Cerebellar cortex (tissue), 1 donor: Measurements from ENCODE around the gene TECTB.

Experiments used
- DNase-seq: peaks from one replicate; pipeline ENCODE4 v3.0.0-alpha.2; 2015; ENCODE audit warnings: low spot score

Gene TECTB

DNA sequence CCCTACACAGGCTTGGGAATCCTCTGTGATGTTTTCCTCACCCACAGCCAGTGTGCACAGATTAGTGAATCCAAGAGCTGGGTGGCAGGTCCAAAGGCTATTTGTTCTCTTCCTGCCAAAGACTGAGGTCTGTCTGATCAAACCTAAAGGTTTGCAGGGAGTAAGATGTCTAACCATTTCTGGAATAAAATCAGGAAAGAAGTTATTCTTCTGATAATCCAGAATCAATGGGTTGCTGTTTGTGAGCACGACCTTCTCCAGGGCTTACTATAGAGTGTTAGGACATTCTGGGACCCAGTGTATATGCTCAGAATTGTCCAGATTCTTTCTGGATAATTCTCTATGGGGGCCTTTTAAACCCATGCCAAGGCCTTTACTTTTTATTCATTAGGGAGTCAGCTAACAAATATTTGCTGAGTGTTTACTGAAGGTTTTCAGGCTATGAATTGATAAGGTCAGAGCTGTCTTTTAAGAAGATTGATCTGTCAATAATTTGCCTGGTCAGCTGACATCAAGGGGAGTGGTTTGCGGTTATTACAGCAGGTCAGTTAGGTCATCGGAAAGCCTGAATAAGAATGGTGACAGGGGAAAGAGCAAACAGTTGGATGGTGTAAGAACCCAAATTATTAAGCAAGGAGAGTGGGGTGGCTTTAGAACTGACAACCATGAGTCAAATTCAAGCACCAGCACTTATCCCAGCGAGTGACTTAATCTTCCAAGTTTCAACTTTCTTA, 7.5 kb upstream of the TECTB start:
- DNase-seq: no peak

- DNase-seq: no peak
These were observed 4.3 kb upstream of the TECTB start for GRCh38 chr10:112278871-112279270.

DNA sequence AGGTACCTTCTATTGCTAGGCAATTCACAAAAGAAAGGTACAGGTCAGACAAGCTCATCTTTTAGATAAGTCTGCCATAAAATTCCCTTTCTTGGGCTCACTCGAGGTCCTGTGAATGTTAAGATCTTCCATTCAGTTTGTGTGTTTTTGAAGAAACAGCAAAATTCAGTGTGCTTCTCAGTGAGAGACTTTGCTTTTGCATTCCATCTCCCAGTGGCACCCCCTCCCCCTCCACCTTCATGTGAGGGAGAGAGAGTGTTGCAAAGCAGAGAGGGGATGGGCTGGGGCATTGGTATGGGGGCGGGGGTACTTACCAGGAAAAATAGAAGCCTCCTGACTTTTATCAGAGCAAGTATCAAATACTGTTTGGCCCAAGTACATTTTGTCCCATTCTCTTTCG, 3.8 kb upstream of the TECTB start:
- no peak for DNase-seq

DNA sequence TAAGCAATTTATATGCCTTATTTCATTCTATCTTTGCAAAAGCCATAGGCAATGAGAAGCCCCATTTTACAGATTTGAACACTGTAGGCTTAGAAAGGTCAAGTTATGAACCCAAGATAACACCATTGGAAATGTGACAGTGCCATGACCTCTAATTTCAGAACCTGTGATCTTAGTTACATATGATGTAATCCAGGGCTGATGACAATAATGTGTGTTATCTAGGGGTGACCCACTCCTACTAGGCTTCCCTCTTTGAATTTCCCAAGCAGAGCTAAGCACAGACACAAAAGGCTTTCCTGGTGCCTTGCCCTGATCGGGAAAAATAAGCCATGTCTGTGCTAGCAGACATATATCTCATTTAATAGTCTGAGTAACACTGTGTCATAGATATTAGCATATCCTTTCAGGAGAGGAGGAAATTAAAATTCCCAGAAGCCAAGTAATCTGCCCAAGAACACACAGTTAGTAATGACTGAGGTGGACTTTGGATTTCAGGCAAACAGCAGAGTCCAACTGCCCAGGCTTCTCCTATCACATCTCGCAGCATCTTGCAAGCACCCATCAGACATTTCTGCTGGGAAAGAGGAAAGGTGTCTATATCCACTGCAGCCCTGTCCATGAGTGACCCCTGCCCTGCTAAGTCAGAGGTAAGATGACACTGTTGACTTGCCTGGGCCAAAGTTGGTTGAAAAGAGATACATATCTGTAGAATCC, 2.8 kb upstream of the TECTB start:
- no peak for DNase-seq

GRCh38 chr10:112282086-112282485, 1.1 kb upstream of the TECTB start:
- DNase-seq: no peak

DNA sequence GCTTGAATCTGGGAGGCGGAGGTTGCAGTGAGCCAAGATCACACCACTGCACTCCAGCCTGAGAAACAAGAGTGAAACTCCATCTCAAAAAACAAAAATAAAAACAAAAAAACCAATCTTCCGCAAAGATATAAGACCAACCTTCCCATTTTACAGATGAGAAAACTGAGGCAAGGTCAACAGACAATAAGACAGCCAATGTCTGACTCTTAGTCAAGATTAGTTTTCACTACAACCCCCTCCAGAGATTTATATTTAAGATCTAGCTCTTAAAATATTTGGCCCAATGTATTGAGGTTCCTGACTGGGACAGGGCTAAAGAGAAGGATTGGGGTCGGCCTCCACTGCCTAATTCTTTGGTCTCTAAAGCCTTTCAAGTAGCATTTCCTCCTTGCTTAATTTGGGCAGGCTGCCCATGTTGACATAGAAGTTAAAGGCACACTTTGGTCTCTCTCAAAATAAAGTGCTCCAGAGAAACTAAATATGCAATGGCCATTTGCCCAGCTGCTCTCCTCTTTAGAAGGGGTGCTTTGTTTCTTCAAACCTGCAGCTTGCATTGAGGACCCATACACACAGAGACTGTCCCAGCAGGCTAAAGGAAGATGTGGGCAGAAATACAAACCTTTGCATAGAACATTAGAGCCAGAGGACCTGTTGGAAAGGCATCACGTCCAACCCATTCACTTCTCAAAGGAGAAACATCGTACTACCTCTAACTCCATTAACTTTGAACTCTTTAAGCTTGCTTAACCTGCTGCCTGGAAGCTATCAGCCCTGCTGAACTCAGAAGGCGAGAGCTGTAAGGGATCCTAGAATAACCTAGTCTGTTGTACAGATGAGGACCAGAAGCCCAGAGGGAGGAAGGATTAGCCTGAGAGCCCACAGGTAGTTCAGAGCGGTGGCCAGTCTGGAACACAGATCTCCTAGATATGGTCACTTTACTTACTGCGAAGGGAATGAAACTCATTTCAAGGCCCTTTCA, 3.9 kb downstream of the TECTB start:
- DNase-seq: peak; percentile 5

DNA sequence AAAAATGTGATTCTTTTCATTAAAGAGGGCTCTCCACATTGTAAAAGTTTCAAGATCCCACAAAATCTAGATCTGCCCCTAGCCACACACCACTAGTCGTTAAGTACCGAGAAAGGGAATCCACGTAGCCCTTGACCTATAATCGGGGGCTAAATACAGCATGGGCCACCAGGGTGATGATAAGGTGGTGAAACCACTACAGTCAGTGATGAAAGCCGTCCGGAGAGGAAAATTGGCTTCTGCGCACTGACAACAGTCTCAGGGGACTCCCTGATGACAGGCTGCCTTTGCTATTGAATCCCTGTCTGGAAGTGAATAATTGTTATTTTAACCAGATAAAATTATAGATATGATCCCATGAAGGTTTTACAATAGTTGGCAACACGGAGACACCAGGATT, 4.6 kb downstream of the TECTB start:
- DNase-seq: no peak

DNA sequence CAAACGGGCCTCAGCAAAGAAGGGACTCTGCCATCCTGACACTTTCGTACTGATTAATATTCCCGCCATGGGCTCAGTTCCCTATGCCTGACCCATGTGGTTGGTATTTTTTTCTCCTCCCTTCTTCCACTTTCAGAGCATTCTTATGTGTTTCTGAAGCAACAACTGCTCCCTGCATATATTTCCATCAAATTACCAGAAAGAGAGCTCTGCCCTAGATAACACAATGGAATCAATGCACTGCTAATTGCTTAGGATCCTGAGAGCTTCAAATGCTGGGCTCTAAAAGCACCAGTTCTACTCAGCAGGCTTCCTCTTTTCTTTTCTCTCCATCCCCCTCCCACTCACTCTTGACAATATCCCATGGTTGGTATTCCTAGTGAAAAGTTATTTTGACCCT, 5.3 kb downstream of the TECTB start:
- DNase-seq: peak; percentile 16

DNA sequence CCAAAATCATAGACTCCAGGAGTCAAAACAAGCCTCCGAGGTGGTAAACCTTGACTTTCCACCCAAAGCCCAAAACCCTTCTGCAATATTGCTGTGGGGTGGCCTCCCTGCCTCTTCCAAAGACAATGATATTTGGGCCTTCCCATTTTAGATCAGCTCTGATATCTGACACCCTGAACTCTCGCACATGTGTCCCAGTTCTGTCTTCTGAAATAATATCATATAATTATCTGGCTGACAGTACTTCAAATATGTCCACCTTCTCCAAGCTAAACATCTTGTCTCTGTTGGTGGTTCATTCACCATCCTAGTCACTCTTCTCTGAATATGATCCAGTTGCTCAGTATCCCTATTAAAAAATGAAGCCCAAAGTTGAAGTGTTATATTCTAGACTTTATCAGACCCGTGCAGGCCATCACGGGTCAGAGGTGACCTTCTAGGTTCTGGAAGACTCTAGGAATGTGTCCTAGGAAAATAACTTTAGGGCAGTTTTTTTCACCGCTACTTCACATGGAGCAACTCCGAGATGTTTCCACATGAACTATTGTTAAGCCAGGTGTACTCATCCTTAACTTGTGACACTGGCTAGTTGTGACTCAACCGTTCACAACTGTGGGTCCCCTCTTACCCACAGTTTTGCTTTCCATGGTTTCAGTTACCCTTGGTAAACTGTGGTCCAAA, 6.3 kb downstream of the TECTB start:
- no peak for DNase-seq

GRCh38 chr10:112290054-112290373, 6.8 kb downstream of the TECTB start:
- DNase-seq: no peak

DNA sequence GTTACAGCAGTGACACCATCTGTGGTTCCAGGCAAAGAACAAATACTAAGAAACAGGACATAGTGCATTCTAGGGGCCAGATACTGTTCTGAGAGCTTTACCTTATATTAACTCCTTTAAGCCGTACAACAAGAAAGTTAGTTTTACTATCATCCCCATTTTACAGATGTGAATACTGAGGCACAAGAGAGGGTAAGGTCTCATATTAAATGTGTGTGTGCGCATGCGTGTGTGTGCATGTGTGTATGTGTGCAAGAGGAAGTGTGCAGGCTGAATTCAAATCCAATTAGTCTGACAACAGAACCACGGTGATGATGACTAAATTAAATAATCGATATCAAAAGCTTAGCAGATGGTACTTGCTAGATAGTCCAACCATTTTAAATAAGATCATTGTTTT, 11.0 kb downstream of the TECTB start:
- no peak for DNase-seq

- DNase-seq: no peak
These were observed 12.9 kb downstream of the TECTB start for GRCh38 chr10:112295853-112296830.

DNA sequence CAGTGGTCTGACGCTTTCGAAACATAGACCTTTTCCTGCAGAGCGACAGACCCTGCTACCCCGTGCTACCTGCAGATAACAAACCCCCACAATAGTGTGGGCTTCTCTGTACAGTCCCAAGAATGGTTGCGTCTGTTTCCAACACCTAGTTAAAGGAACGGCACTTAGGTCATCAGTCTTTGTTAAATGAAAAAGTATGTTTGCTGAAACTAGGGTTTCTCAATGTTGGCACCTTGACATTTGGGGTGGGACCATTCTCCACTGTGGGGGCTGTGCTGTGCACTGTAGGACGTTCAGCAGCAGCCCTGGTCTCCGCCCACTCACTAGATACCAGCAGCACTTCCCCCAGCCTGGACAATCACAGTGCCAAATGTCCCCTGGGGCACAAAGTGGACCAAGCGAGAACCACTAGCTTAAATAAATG, 13.7 kb downstream of the TECTB start:
- no peak for DNase-seq

DNA sequence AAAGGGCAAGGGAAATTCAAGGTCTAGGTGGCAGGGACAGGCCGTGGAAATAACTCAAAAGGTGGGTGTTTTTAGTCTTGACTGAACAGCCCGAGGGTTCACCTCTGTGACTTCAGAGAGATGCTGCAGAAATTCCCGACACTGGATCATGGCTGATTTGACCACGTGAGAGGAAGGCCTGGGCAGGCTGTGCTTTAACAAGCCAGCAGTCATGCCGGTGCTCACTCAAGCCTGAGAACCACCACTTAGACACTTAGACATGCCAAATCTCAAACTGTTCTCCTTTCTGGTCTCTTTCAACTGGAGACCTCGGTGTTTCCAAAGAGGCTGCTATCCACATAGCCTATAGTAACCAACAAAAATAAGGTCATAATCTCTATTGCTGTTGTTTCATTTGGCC, 15.4 kb downstream of the TECTB start:
- DNase-seq: no peak

DNA sequence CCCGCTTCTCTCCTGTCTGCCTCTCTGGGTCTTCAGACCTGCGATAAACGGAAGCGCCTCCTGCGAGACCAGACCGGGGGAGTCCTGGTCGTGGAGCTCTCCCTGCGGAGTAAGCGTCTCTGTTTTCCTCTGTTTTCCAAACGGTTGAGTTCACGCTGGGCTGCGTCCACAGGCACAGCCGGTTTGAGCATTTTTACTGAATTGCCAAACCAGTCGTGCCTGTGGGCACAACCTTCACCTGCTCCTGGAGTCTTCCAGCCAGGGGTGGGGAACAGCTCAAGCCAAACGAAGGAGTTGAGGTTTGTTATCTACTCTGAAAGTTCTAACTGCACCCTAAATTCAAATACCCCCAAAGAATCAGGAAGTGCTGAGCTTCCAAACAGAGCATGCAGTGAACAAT, 16.3 kb downstream of the TECTB start:
- DNase-seq: no peak

DNA sequence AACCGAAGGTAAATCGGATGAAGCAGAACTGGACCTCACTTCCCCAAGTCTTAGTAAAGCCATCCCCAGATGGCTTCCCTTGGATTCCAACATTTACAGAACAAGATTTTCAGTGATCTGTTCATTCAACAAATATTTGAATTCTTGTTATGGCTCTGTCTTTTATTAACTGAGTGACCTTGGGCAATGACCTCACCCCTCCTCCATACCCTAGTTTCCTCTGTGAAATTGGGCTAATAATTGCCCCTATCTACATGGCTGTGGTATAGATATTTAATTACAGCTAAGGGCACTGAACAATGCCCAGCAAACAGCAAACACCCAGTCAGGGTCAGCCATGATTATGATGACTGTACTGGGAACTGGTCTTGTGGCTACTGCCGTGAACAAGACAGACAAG, 19.1 kb downstream of the TECTB start:
- DNase-seq: no peak

GRCh38 chr10:112303528-112303927, 20.3 kb downstream of the TECTB start:
- DNase-seq: no peak

GRCh38 chr10:112304267-112304859, 21.2 kb downstream of the TECTB start:
- no peak for DNase-seq

DNA sequence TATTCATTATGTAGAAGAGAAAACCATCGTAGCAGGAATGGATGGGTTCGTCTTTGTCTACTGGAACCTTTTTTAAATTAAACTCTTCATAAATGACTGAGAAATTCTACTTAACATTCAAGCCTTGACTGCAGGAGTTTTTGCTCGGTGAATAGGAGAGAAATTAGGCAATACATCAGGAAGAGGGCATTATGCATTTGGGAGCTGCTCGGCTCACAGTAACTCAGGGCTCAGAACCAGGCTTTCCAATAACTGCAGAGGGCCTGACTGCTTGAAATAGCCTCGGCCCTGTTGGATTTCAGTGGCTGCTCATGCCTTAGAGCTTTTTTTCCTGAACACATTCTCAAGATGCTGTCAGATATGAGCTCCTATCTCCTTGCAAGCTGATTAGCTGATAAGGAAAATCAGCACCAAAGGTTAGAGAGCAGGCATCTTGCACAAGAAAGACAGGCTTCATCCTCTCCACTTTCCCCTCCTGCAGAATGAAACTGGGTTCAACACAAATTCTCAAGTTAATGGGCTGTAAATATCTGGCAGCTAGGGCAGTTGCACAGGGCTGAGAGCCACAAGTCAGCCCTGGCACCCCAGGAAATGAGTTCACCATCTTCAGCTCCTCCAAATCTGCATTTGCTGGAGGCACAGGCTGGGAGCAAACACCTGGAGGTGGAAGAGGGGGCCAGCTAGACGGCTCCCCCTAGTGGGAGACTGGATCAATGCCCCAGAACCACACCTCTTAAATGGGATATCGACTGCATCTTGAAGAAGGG, 24.3 kb downstream of the TECTB start:
- peak; percentile 34 for DNase-seq

DNA sequence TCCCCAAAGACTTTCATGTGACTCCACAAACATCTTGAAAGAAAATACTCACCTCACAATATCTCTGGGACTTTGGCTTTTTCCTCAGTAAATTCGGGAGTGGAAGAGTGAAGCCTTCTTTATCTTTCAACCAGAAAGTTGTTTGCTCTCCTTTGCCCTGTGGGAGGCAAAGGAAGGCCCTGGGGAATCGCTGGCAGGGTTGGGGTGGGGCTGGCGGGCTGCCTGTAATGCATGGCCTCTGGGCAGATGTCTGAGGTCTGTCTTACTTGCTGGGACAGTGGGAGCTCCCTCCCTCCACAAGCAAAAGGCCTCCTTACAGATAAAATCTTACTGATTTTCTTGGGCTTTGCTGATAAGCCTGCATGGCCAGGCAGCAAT, 24.9 kb downstream of the TECTB start:
- DNase-seq: no peak
